Vagina (tissue), 2 donors: ENCODE results near the gene PKD1. TPM values are rescaled to one million over a fixed set of nuclear protein-coding genes. Genes with fewer than 3 reads are reported as not detected.

Source experiments
- DNase-seq, 2 donors: peaks; one replicate each; pipeline ENCODE4 v3.0.0-alpha.2; 2017; ENCODE audit errors: extremely low spot score in 2 of 2
- H3K27ac ChIP-seq: fragments of 200-600 bp; sonication (generic); one replicate; pipeline ENCODE4 v1.5.1; 2019
- H3K27me3 ChIP-seq: fragments of 200-600 bp; sonication (generic); one replicate; pipeline ENCODE4 v1.5.1; 2019
- H3K36me3 ChIP-seq, 2 donors: fragments of 200-600 bp; sonication (generic); one replicate each; pipeline ENCODE4 v1.5.1; 2017 to 2019
- H3K4me1 ChIP-seq: fragments of 200-600 bp; sonication (generic); one replicate; pipeline ENCODE4 v1.5.1; 2019
- H3K4me3 ChIP-seq, 2 donors: fragments of 200-600 bp; sonication (generic); 1 replicate in 1 of 2; 2 replicates in 1 of 2; pipeline ENCODE4 v1.5.1; 2016 to 2019
- H3K9me3 ChIP-seq: fragments of 200-600 bp; sonication (generic); one replicate; pipeline ENCODE4 v1.5.1; 2019
- POLR2A ChIP-seq, 2 donors: fragments of 450-650 bp; IDR thresholded peaks; one replicate each; pipeline ENCODE4 v1.6.1; 2017; ENCODE audit warnings: antibody characterized with exemption in 2 of 2, mild to moderate bottlenecking in 2 of 2, moderate library complexity in 2 of 2
- POLR2AphosphoS5 ChIP-seq, 2 donors: sonication (generic); formaldehyde crosslinking; IDR thresholded peaks; one replicate each; pipeline ENCODE4 v1.9.0; 2017; ENCODE audit warnings: antibody characterized with exemption in 2 of 2, mild to moderate bottlenecking in 2 of 2, low read depth in 1 of 2; ENCODE audit not compliant: insufficient read depth in 1 of 2
- intact Hi-C: fragments of 100-400 bp; cut with DNase I; formaldehyde crosslinking; loops from one replicate; pipeline ENCODE4 v1.15.1; 2023
- total RNA-seq: library from RNA; depleted of rRNA; stranded (reverse); fragments of >200 nt; gene quantifications from one replicate; pipeline ENCODE4 v1.2.3, GENCODE V29; 2016
- TF ChIP-seq, protein P1 (sequence below), 3 experiments: fragments of 450-650 bp in 2 of 3; fragments of 200-600 bp in 1 of 3; sonication (generic) in 1 of 3; IDR thresholded peaks; one replicate each; pipeline ENCODE4 v1.5.1; 2017 to 2019; ENCODE audit warnings: antibody characterized with exemption in 3 of 3, mild to moderate bottlenecking in 2 of 3, moderate library complexity in 2 of 3

The PKD1 gene
- total RNA-seq, 1 donor from 2014 or later: 153 TPM

DNA sequence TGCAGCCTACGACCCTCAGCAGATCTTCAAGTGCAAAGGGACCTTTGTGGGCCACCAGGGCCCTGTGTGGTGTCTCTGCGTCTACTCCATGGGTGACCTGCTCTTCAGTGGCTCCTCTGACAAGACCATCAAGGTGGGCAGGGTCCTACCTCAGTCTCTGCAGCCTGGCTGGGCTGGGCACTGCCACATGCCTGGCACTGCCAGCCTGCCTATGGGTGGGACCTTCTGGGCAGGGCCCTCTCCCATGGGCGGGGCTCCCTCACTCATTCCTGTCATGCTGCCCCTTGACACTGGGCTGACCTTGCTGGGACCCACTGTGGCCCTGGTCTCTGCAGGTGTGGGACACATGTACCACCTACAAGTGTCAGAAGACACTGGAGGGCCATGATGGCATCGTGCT, 38.2 kb upstream of the PKD1 start:
- intact Hi-C loops: no loop called here
- no peak for DNase-seq
- no peak overlapping the region for H3K4me3 ChIP-seq
- TF ChIP-seq POLR2A (IDR thresholded peaks at IDR 0.05) (no peak), POLR2AphosphoS5 (IDR thresholded peaks at IDR 0.05; ENCODE audit: insufficient read depth in 1 of 2, low read depth in 1 of 2) (no peak)
- TF ChIP-seq, protein P1, sequence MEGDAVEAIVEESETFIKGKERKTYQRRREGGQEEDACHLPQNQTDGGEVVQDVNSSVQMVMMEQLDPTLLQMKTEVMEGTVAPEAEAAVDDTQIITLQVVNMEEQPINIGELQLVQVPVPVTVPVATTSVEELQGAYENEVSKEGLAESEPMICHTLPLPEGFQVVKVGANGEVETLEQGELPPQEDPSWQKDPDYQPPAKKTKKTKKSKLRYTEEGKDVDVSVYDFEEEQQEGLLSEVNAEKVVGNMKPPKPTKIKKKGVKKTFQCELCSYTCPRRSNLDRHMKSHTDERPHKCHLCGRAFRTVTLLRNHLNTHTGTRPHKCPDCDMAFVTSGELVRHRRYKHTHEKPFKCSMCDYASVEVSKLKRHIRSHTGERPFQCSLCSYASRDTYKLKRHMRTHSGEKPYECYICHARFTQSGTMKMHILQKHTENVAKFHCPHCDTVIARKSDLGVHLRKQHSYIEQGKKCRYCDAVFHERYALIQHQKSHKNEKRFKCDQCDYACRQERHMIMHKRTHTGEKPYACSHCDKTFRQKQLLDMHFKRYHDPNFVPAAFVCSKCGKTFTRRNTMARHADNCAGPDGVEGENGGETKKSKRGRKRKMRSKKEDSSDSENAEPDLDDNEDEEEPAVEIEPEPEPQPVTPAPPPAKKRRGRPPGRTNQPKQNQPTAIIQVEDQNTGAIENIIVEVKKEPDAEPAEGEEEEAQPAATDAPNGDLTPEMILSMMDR (IDR thresholded peaks at IDR 0.05): no peak
- peaks cover 0 to 60% of the 10 kb centered on the region in 2 donors for H3K36me3 ChIP-seq
- H3K27me3 ChIP-seq: no peaks in the 10 kb centered on the region
- H3K9me3 ChIP-seq: no peaks in the 10 kb centered on the region
- H3K27ac ChIP-seq: no peak overlapping the region
- H3K4me1 ChIP-seq: no peaks in the 10 kb centered on the region

DNA sequence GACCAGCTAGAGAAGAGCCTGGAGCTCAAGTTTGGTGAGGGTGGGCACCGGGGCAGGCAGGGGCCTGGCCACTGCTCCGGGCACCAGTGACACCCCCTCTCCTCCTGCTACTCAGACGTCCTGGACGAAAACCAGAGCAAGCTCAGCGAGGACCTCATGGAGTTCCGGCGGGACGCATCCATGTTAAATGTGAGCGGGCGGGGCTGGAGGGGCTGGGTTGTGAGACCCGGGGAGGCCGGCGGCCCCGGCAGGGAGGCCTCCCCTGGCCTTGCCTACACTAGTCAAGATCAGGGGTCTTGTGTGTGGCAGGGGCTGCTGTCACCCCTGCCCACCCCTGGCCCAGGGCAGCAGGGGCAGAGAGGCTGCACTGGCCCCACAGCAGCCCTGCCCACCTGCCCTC, 37.7 kb upstream of the PKD1 start:
- intact Hi-C loops: no loop called here
- no peaks in the 10 kb centered on the region for H3K4me1 ChIP-seq
- no peak for DNase-seq
- TF ChIP-seq POLR2AphosphoS5 (IDR thresholded peaks at IDR 0.05; ENCODE audit: insufficient read depth in 1 of 2, low read depth in 1 of 2): no peak
- TF ChIP-seq, protein P1 (IDR thresholded peaks at IDR 0.05): no peak
- TF ChIP-seq POLR2A (IDR thresholded peaks at IDR 0.05): no peak
- no peak overlapping the region for H3K4me3 ChIP-seq
- peaks cover 0 to 65% of the 10 kb centered on the region in 2 donors for H3K36me3 ChIP-seq
- no peaks in the 10 kb centered on the region for H3K27me3 ChIP-seq
- H3K27ac ChIP-seq: no peak overlapping the region
- no peaks in the 10 kb centered on the region for H3K9me3 ChIP-seq

DNA sequence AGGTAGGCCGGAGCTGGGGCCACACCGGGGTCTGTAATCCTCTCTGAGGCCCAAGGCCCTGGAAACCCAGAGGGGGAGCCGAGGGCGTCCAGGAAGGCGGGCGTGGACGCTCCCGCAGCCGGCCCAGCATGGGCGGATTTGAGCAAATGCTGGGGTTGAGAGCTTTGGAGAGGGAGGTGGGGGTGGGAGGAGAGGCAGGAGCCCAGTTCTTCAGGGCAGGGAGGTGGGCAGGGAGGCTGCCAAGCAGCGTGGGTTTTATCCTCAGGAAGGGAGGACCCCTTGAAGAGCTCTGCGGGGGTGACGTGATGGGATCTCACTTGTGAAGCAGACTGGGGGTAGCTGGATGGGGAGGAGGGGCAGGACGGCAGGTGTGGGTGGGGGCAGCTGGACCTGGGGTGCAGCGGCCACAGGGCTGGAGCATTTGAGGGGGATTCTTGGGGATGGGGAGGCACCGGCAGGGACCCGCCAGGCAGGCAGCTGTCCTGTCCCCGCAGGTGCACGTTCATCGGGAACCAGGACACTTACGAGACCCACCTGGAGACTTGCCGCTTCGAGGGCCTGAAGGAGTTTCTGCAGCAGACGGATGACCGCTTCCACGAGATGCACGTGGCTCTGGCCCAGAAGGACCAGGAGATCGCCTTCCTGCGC, 37.1 kb upstream of the PKD1 start:
- no peaks in the 10 kb centered on the region for H3K27me3 ChIP-seq
- H3K36me3 ChIP-seq: peaks cover 0 to 71% of the 10 kb centered on the region in 2 donors
- intact Hi-C loops: no loop called here
- H3K4me1 ChIP-seq: no peaks in the 10 kb centered on the region
- no peak overlapping the region for H3K27ac ChIP-seq
- H3K4me3 ChIP-seq: no peak overlapping the region
- TF ChIP-seq, protein P1 (IDR thresholded peaks at IDR 0.05): no peak
- TF ChIP-seq POLR2A (IDR thresholded peaks at IDR 0.05): no peak
- no peak for TF ChIP-seq POLR2AphosphoS5 (IDR thresholded peaks at IDR 0.05; ENCODE audit: insufficient read depth in 1 of 2, low read depth in 1 of 2)
- no peaks in the 10 kb centered on the region for H3K9me3 ChIP-seq
- DNase-seq: no peak

DNA sequence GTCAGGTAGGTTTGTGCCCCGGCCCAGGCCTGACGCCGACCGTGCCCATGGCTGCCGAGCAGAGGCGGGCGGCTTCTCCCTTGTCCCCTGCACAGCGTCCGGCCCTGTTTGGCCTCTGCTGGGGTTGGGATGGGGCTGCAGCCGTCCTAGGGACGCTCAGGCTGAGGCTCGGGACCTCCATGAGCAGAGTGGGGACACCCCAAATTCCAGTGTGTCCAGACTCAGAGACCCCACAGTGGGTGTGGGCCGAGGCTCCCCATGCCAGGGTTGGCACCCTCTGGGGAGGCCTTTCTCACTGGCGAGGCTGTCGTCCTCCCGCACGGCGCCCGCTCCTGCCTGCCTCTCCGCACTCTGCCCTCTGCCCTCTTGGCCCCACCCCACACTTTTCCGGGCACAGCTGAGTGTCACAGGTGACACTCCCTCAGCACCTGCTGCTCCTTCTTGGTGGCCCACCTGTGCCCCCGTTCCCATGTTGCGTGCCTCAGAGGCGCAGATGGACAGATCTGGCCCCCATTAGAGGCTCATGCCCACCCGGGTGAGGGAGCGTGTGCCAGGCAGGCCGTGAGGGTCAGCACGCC, 36.0 kb upstream of the PKD1 start:
- Histone ChIP-seq H3K27me3 (no peaks in the 10 kb centered on the region), H3K4me1 (no peaks in the 10 kb centered on the region), H3K36me3 (peaks cover 0 to 78% of the 10 kb centered on the region in 2 donors), H3K4me3 (no peak overlapping the region), H3K9me3 (no peaks in the 10 kb centered on the region), H3K27ac (no peak overlapping the region)
- no peak for DNase-seq
- intact Hi-C loops: no loop called here
- TF ChIP-seq POLR2AphosphoS5 (IDR thresholded peaks at IDR 0.05; ENCODE audit: insufficient read depth in 1 of 2, low read depth in 1 of 2) (no peak), POLR2A (IDR thresholded peaks at IDR 0.05) (no peak)
- TF ChIP-seq, protein P1 (IDR thresholded peaks at IDR 0.05): no peak
